ENCODE results near the gene LPP. TPM values are rescaled to one million over a fixed set of nuclear protein-coding genes. Genes with fewer than 3 reads are reported as not detected.

Gene LPP
- total RNA-seq, 1 experiment from 2014 or later = 120 TPM

DNA sequence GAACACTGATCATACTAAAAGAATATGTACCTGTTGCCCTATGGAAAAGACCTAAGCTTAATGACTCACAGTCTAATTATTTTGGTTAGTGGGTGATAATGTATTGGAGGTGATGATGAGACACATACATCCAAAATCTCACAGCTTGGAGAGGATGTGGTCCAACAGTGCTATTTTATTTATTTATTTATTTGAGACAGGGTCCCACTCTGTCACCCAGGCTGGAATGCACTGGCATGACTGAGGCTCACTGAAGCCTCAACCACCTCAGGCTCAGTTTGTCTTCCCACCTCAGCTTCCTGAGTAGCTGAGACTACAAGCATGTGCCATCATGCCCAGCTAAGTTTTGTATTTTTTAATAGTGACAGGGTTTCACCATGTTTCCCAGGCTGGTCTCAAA, 35.0 kb downstream of the LPP start:
- intact Hi-C loops (cut with micrococcal nuclease; ENCODE audit: unreplicated experiment) = no loop called here
- Histone ChIP-seq H3K36me3 (ENCODE audit: control insufficient read depth, insufficient read depth, low read length) (no peaks in the 10 kb centered on the region), H3K4me1 (peaks cover 7% of the 10 kb centered on the region; the same call in 1 of the 2 replicates), H3K9me3 (no peaks in the 10 kb centered on the region), H3K27me3 (replicated peaks; ENCODE audit: control insufficient read depth, insufficient read depth, low read length) (no peaks in the 10 kb centered on the region), H3K4me3 (ENCODE audit: low read depth, low read length) (no peak overlapping the region)
- H3K9me3 Mint-ChIP-seq (ENCODE audit: unreplicated experiment) = no peaks in the 10 kb centered on the region
- H3K36me3 Mint-ChIP-seq (ENCODE audit: insufficient read depth, unreplicated experiment) = peaks cover 10% of the 10 kb centered on the region
- ChIA-PET POLR2A (no interaction called here), CTCF (no interaction called here)
- BruUV-seq (replicated peaks) = no TSS peak
- H3K27me3 Mint-ChIP-seq (ENCODE audit: insufficient read depth, unreplicated experiment) = no peaks in the 10 kb centered on the region
- DNase-seq = no peak
- TF ChIP-seq, protein P1, sequence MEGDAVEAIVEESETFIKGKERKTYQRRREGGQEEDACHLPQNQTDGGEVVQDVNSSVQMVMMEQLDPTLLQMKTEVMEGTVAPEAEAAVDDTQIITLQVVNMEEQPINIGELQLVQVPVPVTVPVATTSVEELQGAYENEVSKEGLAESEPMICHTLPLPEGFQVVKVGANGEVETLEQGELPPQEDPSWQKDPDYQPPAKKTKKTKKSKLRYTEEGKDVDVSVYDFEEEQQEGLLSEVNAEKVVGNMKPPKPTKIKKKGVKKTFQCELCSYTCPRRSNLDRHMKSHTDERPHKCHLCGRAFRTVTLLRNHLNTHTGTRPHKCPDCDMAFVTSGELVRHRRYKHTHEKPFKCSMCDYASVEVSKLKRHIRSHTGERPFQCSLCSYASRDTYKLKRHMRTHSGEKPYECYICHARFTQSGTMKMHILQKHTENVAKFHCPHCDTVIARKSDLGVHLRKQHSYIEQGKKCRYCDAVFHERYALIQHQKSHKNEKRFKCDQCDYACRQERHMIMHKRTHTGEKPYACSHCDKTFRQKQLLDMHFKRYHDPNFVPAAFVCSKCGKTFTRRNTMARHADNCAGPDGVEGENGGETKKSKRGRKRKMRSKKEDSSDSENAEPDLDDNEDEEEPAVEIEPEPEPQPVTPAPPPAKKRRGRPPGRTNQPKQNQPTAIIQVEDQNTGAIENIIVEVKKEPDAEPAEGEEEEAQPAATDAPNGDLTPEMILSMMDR (IDR thresholded peaks at IDR 0.05; ENCODE audit: insufficient read depth in 1 of 2, low read depth in 1 of 2, low read length in 1 of 2, severe bottlenecking in 1 of 2, unreplicated experiment in 1 of 2) = no peak
- peaks cover 34% of the 10 kb centered on the region for H3K4me1 Mint-ChIP-seq (ENCODE audit: low read depth, unreplicated experiment)
- H3K27ac Mint-ChIP-seq (ENCODE audit: unreplicated experiment) = no peak overlapping the region
- no peak overlapping the region for H3K4me3 Mint-ChIP-seq (ENCODE audit: unreplicated experiment)

DNA sequence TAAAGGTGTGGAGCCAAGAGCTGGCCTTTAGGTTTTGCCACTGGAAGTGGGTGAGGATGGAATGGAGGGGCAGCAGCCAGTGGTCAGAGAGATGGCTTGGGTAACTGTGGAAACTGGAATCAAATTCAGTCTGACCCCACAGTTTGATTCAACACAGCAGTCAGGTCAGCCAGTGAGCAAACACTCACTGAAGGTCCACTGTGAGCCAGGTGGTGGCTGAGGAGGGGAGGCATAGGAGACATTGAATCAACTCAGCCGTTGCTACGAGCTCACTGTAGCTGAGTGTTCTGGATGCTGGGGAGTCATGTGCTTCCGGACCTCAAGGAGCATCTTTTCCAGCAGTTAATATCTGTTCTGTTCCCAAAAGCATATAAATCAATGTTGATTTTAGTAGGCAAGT, 37.5 kb downstream of the LPP start:
- no peak overlapping the region for H3K4me3 Mint-ChIP-seq (ENCODE audit: unreplicated experiment)
- H3K4me1 Mint-ChIP-seq (ENCODE audit: low read depth, unreplicated experiment) = peaks cover 16% of the 10 kb centered on the region
- Histone ChIP-seq H3K4me1 (no peaks in the 10 kb centered on the region), H3K36me3 (ENCODE audit: control insufficient read depth, insufficient read depth, low read length) (no peaks in the 10 kb centered on the region), H3K27me3 (replicated peaks; ENCODE audit: control insufficient read depth, insufficient read depth, low read length) (no peaks in the 10 kb centered on the region), H3K9me3 (no peaks in the 10 kb centered on the region), H3K4me3 (ENCODE audit: low read depth, low read length) (no peak overlapping the region)
- intact Hi-C loops (cut with micrococcal nuclease; ENCODE audit: unreplicated experiment) = no loop called here
- no peak overlapping the region for H3K27ac Mint-ChIP-seq (ENCODE audit: unreplicated experiment)
- CTCF ChIA-PET = no interaction called here
- TF ChIP-seq, protein P1 (IDR thresholded peaks at IDR 0.05; ENCODE audit: insufficient read depth in 1 of 2, low read depth in 1 of 2, low read length in 1 of 2, severe bottlenecking in 1 of 2, unreplicated experiment in 1 of 2) = no peak
- no peaks in the 10 kb centered on the region for H3K27me3 Mint-ChIP-seq (ENCODE audit: insufficient read depth, unreplicated experiment)
- POLR2A ChIA-PET = interaction anchor here (0.6 kb wide), 1 partner anchor 127 kb away, joined by 3 read pairs; no protein-coding TSS in a partner anchor
- no peaks in the 10 kb centered on the region for H3K9me3 Mint-ChIP-seq (ENCODE audit: unreplicated experiment)
- H3K36me3 Mint-ChIP-seq (ENCODE audit: insufficient read depth, unreplicated experiment) = peaks cover 14% of the 10 kb centered on the region
- DNase-seq = no peak
- no TSS peak for BruUV-seq (replicated peaks)

DNA sequence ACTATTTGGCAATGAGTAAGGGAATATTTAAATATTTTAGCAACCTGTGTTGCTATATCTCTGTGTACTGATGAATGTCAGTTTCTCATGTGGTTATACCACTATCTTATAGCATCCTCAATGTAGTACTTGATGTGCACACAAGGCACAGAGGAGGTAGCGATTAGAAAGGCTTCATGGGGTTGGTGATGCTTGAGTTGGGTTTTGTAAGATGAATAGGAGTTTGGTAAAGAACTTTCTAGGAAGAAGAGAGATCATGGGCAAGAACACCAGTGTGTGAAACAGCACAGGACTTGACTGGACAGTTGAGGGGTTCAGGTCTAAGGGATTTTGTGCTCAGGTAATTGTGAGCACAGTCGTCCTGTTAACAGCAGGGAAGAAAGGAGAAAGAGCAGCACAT, 38.1 kb downstream of the LPP start:
- H3K4me1 Mint-ChIP-seq (ENCODE audit: low read depth, unreplicated experiment) = peaks cover 18% of the 10 kb centered on the region
- H3K9me3 ChIP-seq = no peaks in the 10 kb centered on the region
- H3K27ac Mint-ChIP-seq (ENCODE audit: unreplicated experiment) = no peak overlapping the region
- no peak overlapping the region for H3K4me3 Mint-ChIP-seq (ENCODE audit: unreplicated experiment)
- H3K27me3 ChIP-seq (replicated peaks; ENCODE audit: control insufficient read depth, insufficient read depth, low read length) = no peaks in the 10 kb centered on the region
- intact Hi-C loops (cut with micrococcal nuclease; ENCODE audit: unreplicated experiment) = no loop called here
- no peak overlapping the region for H3K4me3 ChIP-seq (ENCODE audit: low read depth, low read length)
- no TSS peak for BruUV-seq (replicated peaks)
- no peaks in the 10 kb centered on the region for H3K9me3 Mint-ChIP-seq (ENCODE audit: unreplicated experiment)
- ChIA-PET CTCF (no interaction called here), POLR2A (no interaction called here)
- no peaks in the 10 kb centered on the region for H3K4me1 ChIP-seq
- TF ChIP-seq, protein P1 (IDR thresholded peaks at IDR 0.05; ENCODE audit: insufficient read depth in 1 of 2, low read depth in 1 of 2, low read length in 1 of 2, severe bottlenecking in 1 of 2, unreplicated experiment in 1 of 2) = no peak
- no peaks in the 10 kb centered on the region for H3K27me3 Mint-ChIP-seq (ENCODE audit: insufficient read depth, unreplicated experiment)
- peaks cover 17% of the 10 kb centered on the region for H3K36me3 Mint-ChIP-seq (ENCODE audit: insufficient read depth, unreplicated experiment)
- no peaks in the 10 kb centered on the region for H3K36me3 ChIP-seq (ENCODE audit: control insufficient read depth, insufficient read depth, low read length)
- DNase-seq = no peak

Data from Caco-2 (cell line).